ENCODE measurements around the gene MATCAP1.

MATCAP1 gene

DNA sequence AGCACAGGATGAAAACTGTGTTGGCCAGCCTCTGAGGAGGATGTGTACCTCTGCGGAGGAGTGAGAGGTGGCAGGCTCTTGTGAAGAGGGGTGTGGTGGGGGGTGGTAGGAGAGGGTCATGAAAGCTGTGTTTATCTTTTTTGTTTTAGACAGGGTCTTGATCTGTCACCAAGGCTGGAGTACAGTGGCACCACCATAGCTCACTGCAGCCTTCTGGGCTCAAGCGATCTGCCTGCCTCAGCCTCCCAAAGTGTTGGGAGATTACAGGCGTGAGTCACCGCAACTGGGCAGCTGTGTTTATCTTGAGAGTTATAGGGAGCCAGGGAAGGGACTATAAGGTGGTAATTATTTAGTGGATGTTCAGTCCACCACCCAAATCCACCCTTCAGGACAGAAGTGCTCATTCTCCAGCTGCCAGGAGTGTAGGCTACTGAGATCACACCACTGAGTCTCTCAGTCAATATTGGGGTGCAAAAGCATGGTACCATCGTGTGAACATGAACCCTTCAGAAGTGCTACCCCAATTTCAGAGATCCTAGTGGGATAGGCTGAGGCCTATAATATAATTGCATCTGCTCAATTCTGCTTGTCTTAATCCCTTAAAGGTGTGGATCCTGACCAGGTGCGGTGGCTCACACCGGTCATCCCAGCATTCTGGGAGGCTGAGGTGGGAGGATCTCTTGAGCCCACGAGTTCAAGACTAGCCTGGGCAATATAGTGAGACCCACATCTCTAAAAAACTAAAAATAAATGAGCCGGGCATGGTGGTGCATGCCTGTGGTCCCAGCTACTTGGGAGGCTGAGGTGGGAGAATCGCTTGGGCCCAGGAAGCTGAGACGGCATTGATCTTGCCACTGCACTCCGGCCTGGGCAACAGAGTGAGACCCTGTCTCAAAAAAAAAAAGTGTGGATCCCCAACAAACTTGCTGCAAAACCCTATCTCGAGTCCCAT is 7.0 kb upstream of the MATCAP1 start:
- DNase-seq: no peak

DNA sequence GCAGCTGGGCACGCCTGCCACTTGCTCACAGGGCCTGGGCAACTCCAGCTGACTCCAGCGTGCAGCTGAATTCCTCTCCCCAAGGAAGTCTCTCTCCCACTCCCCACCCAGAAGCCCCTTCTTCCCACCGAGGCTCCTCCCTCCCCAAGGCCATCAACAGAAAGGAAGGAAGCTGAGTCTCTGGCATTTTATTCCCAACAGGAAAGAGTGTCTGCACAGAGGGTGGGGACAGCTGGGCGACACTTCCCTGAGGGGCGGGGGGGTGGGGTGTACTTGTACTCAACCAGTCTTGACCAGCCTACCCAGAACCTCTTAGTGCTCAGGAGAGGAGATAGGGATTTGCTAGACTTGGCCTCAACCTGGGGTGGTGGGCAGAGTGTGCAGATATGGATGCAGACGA is 6.3 kb upstream of the MATCAP1 start, which contains the start of gene EXOC3L1:
EXOC3L1 (minus strand) TSS at position 96 of the 400 bp plus-strand sequence. CDS start 460 bp downstream, outside the sequence.
- no peak for DNase-seq

DNA sequence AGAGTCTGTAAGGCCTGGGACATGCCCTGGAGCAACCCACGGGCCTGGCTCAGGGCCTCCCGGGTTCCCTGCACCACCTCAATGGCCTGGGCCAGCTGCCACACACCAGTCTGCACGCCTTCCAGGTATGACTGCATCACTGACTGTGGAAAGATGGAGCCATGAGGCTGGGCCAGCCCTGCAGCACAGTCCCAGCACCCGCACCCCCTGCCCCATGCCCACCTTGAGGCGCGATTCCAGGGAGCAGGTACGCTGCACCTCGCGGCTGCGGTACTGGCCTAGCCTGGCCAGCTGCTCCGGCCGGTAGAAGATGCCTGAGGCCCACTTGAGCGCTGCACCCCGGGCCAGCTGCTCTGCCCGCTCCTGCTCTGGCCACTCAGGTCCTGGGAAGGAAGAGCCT is 5.0 kb upstream of the MATCAP1 start:
- no peak for DNase-seq

DNA sequence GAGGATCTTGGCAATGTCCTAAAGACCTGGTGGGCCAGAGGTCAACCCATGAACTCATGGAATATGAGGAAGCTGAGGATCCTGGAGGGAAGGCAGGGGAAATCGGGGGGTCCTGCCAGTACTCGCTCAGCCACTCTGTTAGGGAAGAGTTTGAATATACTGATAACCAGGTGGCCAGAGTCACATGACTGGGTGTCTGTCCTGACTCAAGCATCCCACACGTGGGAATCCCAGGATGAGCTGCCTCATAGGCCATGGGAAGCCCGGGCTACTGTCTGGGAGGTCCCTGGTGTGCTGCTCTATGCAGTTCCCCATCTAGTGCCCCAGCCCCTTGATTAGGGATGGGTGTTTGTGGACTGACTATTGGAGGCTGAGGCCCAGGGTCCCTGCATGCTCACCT is 4.6 kb upstream of the MATCAP1 start:
- DNase-seq: no peak

DNA sequence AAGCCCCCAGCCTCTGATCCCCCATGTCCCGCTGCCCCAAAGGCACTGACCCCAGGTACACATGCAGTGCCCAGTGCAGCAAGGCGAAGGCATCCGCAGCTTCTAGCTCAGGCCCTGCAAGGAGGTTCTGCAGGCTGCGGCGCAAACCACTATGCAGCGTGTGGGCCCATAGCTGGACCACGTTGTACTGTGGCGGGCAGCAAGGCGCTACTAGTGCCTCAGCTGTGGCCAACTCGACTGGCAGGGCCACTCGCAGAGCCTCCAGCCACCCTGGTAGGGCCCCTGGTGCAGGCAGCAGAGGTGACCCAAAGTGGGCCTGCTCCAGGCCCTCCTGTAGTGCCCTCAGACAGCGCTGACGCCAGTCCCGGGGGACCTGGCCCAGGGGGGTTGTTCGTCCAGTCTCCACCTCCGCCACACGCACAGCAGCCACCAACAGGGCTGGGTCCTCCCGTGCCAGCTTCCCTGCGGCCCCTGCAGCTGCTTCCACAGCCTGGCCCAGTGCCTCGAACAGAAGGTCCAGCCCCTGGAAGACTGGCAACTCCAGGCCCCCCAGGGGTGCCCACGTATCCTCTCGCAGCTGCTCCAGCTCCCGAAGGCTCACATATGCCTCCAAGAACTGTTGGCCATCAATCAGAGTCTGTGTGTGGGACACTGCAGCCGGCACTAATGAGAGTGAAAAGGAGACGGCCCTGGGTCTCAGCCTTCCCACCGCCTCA is 3.6 kb upstream of the MATCAP1 start:
- DNase-seq: no peak

DNA sequence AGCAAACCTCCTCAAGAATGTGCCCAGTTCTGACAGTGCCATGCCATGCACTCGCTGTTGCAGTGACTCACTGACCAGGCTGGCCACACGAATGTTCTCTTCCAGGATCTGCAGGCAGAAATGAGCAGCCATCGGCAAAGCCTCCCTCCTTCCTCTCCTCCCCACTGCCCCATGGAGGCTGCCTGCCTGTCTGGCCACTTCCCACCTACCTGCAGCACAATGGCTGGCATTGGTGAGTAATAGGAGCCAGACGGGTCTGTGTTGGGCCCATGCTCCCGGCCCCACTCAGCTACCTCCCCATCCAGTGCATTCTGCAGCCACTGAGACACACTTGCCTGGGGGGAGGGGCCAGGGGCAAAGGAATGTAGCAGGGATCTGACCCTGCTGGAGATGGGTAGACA is 2.8 kb upstream of the MATCAP1 start:
- DNase-seq: no peak

DNA sequence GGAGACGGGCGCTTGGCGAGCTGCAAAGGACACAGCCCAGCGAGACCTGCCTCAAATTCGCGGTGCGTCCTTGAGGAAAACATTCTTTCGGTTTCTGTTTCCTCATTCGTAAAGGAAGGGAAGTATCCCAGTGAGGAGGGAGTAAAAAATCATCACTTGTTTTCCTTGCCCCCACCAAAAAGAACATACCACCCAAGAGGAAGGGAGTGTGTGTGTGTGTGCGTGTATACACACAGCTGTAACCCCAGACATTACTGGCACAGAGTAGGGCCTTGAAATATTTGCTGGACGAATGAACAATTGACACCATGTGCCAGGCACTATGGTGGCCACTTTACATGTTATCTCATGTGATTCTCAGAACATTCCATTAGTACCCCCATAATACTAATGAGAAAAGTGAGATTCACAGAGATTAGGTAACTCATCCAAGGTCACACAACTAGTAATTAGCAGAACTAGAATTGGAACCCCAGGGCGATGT is 1.9 kb upstream of the MATCAP1 start:
- DNase-seq: no peak

DNA sequence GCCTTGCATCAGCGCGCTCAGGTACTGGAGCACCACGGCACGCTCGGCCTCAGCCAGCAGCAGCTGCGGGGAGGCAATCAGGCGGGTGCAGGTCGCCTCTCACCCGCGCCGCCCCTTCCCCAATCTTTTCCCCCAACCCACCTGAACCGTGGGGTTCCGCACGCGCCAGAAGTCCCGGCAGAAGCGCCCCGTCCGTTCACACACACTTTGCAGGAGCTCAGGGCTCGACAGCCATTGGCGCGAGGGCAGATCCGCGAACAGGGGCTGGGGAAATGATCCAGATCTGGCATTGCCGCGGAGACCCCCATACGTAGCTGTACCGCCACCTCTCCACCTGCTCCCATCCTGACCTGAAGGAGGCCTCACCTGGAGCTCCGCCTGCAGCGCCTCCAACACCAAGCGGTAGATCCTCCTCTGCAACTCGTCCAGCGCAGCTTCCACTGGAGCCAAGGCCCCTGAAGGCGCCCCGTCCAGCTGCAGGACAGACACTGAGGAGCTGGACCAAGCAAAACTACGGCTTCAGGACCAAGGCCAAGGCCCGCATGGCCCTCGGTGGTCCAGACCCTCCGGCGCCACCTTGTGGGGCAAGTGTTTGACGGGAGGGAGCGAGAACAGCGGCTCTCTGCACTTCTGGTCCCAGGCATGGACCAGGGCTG is 1.4 kb upstream of the MATCAP1 start:
- DNase-seq: peak; percentile 66

DNA sequence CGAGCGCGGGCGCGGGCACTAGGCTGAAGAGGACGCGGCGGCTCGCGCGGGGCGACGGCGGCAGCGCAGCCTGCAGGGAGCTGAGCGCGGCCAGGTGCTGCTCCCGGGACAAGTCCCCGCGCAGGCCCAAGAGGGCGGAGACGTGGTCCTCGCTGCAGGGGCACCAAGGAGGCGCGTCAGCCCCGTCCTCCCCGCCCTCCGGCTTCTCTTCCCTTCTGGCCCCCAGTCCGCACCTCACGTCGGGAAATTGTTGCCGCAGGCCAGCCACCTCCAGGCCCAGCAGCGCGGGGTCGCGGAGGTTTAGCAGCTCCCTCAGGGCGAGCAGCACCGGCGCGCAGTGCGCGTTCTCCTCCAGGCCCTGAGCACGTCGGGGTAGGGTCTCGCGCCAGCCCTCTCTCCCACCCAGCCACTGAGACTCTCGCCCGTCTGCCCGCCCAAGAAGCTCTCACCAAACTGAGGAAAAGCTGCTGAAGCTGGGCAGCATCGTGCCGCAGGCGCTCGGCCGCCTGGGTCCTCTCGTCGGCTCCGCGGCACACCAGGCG is 761 bp upstream of the MATCAP1 start:
- no peak for DNase-seq

DNA sequence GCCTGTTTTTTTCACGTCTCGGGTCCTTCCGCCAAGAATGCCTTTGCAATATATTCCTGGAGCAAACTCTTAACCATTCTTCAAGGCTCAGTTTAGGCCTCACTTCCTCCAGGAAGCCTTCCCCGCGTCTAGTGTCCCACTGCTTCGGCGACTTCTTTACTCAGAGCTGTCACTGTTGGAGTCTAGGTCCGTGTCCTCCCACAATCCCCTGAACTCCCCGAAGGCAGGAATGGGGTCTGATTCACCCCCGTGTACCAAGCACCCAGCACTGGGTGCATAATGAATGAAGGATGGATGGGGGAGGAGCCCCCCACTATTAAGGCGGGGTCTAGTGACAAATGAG is 508 bp downstream of the MATCAP1 start:
- DNase-seq: no peak

DNA sequence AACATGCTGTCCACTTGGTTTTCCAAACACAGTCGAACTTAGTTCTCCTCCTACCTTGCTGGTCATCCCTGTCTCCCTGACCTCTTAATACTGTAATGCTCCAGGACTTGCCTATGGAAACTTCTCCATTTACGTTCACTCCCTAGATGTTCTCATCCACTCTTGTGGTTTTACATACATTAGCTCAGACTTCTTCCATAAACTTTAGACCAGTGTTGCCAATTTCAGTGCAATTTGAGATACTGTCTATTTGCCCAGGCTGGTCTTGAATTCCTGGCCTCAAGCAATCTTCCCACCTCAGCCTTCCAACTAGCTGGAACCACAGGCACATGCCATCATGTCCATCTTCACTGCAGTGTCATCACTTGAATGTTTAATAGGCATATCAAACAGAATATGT is 1.5 kb downstream of the MATCAP1 start:
- no peak for DNase-seq

DNA sequence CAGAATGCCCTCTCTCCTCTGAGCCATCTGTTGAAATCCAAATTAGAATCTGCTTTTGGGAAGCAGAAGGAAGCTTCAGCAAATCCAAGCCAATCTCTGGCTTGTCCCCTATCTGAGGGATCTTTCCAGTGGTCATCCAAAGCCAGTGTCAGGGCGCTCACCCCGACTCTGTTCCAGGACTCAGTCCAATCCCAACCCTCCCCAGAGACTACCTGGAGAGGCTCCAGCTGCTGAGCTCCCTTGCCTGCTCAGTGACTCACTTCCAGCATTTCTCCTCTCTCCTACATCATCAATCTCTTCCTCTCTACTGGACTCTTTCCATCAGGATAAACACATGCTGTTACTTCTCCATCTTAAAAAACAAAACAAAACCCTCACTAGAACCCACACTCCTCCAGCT is 2.4 kb downstream of the MATCAP1 start:
- DNase-seq: no peak

DNA sequence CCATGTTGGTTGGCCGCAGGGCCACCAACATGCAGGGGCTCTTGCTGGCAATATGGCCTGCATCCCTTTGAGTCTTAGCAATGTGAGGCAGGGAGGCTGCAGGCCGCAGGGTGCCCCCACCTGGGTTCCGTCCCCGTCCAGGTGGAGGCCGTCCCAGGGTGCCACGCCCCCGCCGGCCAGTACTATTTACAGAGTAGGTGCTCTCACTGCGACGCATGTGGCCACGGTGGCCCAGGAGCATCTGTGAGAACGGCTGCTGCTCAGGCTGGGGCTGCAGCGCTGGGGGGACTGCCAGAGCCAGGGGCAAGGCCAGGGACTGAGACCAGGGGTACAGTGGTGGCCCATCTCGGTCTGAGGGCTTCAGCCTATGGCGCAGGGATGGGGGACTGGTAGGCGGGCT is 3.6 kb downstream of the MATCAP1 start:
- DNase-seq: no peak

DNA sequence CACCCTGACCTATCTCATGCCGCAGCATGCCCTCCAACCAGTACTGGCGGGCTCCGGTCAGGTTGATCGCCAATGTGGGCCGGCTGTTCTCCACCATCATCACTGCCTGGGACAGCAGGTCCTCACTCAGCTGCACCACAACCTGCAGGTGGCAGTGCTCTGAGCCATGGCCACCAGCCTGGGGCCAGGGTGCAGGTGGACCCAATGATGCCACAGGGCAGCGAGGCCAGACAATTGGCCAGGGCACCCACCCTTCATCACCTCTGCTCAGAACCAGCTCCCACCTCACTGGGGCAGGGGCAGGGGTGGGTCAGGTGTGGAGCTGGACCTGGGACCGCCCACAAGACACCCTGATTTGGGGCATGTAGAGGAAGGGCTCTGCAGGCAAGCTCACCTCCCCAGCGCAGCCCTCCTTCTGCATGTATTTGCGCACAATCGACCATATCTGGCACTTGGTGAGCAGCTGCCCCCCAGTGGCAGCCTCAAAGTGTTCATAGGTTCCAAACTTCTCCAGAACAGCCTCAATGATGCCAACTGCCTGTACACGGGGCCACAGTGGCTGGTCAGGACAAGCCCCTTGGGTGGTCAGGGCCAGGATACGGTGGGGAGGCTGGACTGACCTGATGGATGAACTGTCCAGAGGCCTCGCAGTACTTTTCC is 4.2 kb downstream of the MATCAP1 start:
- DNase-seq: no peak

DNA sequence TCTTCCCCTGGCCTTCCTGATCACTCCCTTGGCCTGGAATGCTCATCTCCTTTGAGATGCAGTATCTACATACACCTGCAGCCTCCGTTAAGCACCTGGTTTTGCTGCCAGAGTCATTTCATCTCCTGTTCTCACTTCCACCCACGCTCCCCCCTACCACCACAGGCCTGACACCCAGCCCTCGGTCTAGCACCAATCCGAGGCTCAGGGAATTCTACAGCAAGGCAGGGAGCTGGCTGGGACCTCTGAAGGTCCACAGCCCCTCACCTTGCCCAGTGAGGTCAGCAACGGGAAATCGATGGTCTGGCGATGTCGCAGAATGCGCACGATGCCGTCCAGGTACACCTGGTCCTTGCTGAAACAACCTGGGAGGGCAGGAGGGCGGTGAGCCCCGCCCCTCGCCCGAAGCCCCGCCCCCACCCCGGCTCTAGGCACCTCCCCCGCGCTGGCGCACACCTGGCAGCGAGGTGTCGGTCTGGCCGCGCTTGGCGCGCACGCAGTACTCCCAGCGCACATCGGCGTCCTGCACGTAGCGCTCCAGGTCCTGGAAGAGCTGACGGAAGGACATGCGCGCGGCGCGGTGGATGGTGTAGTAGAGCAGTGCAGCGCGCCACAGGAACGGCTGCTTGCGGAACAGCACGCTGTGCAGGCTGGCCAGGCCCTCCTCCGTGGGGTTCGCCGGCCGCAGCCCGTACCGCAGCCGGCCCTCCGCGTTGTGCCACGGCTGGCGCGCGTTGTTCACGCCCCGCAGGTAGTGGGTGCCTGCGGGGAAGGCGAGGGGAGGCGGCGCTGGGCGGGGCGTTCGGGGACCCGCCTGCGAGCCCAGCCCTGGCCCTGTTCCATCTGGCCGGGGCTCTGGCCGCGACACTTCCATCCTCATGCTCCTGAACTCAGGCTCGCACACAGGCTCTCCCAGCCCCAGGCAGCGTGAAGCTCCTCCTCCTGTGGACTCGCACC is 5.7 kb downstream of the MATCAP1 start:
- no peak for DNase-seq

DNA sequence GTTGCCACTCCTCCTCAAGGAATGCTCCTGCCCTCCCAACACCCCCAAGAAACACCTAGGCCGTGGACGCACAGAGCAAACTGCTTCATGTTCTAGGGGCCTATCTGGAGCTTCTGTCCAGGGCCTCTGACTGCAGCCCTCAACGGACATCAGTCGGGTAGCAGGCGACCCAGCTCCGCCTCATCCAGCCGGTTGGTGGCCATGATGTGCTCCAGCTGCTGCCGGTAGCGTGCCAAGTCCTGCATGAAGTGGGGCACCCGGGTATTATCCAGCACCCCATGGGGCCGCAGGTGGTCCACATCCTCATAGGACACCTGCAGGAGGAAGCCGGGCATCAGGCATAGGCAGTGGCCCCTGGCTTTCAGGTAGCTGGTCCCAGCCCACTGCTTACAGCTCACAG is 7.1 kb downstream of the MATCAP1 start:
- DNase-seq: no peak

DNA sequence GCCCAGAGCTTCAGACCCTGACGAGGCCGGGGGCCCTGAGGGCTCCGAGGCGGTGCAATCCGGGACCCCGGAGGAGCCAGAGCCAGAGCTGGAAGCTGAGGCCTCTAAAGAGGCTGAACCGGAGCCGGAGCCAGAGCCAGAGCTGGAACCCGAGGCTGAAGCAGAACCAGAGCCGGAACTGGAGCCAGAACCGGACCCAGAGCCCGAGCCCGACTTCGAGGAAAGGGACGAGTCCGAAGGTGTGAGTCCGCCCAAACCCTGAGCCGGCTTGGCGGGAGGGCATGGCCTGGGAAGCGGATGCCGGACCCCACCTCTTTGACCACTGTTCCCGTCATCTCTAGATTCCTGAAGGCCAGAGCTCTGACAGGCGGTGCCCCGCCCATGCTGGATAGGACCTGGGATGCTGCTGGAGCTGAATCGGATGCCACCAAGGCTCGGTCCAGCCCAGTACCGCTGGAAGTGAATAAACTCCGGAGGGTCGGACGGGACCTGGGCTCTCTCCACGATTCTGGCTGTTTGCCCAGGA is 9.0 kb downstream of the MATCAP1 start:
- DNase-seq: no peak

DNA sequence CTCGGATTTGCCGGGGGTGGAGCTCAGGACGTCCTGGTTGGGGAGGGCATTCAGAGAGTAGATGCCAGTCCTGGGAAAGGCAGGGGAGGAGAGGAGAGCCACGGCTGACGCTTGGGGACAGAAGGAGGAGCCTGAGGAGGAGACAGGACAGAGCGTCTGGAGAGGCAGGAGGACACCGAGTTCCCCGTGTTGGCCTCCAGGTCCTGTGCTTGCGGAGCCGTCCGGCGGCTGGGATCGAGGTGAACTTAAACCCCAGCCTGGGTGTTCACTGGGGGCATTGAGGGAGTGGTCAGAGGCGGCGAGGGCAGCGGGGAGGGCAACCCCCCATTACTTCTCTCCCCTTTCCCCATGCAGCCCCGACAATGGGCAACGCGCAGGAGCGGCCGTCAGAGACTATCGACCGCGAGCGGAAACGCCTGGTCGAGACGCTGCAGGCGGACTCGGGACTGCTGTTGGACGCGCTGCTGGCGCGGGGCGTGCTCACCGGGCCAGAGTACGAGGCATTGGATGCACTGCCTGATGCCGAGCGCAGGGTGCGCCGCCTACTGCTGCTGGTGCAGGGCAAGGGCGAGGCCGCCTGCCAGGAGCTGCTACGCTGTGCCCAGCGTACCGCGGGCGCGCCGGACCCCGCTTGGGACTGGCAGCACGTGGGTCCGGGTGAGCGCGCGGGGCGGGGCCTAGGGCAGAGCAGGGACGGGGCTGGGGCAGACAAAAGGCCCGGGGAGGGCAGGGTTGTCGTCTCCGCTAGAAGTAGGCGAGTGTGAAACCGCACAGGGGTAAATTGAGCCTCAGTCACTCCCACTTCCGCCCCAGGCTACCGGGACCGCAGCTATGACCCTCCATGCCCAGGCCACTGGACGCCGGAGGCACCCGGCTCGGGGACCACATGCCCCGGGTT is 9.7 kb downstream of the MATCAP1 start:
- peak; percentile 49 for DNase-seq

DNA sequence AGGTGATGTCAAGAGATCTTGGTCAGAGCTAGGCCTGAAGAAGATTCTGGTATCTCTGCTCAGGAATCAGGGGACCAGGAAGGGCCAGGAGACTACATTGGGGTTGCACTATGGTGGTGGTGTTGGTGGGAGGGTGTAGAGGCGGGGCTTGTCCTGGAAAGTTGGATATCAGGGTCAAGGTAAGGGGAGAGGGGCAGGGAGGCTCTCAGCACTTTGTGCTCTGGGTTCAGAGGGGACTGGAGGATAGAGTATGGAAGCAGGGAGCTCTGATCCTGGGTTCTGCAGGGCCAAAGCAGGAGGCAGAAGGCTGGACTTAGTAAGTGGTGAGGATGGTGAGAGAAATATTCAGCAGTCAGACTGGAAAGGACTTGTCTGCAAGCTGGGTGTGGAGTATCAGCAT is 10.4 kb downstream of the MATCAP1 start:
- no peak for DNase-seq

Measured in activated CD4-positive, alpha-beta T cell treated with anti-CD3 and anti-CD28 coated beads for 1 hour (primary cell).